ENCODE measurements around the gene LUC7L3.

Gene LUC7L3

GRCh38 chr17:50785946-50786570, 66.7 kb downstream of the LUC7L3 start:
- ChIA-PET POLR2A (ENCODE audit: low non-redundant PET) (no interaction called here), CTCF (interaction anchor here (0.7 to 4.6 kb wide), 3 partner anchors 57 to 105 kb away, joined by 3 to 75 read pairs (median 5); no protein-coding TSS in a partner anchor)
- TF ChIP-seq CTCF (conservative IDR thresholded peaks at IDR 0.05; ENCODE audit: low read depth): no peak
- no peak for DNase-seq (ENCODE audit: low spot score)
- peak overlapping the region; percentile 74 for H3K27ac ChIP-seq

- ChIA-PET CTCF (interaction anchor here (0.7 to 0.9 kb wide), 2 partner anchors 65 to 473 kb away, joined by 5 read pairs; partner anchors contain the start of gene UTP18), POLR2A (ENCODE audit: low non-redundant PET) (interaction anchor here (0.6 kb wide), 1 partner anchor 30 kb away, joined by 4 read pairs; no protein-coding TSS in a partner anchor)
- H3K27ac ChIP-seq: peak overlapping the region; percentile 74
- DNase-seq (ENCODE audit: low spot score): peak; percentile 67
- TF ChIP-seq CTCF (conservative IDR thresholded peaks at IDR 0.05; ENCODE audit: low read depth): no peak
Measured at GRCh38 chr17:50787106-50787505, 67.7 kb downstream of the LUC7L3 start.

GRCh38 chr17:50790618-50791017, 71.2 kb downstream of the LUC7L3 start:
- TF ChIP-seq CTCF (conservative IDR thresholded peaks at IDR 0.05; ENCODE audit: low read depth): no peak
- no peak overlapping the region for H3K27ac ChIP-seq
- ChIA-PET CTCF (interaction anchor here (0.8 kb wide), 1 partner anchor 36 kb away, joined by 7 read pairs; no protein-coding TSS in a partner anchor), POLR2A (ENCODE audit: low non-redundant PET) (no interaction called here)
- DNase-seq (ENCODE audit: low spot score): no peak

- no peak for TF ChIP-seq CTCF (conservative IDR thresholded peaks at IDR 0.05; ENCODE audit: low read depth)
- no peak for DNase-seq (ENCODE audit: low spot score)
- CTCF ChIA-PET: no interaction called here
- no peak overlapping the region for H3K27ac ChIP-seq
- POLR2A ChIA-PET (ENCODE audit: low non-redundant PET): no interaction called here
Measured at GRCh38 chr17:50792132-50792531, 72.7 kb downstream of the LUC7L3 start.

GRCh38 chr17:50793007-50793406, 73.6 kb downstream of the LUC7L3 start:
- H3K27ac ChIP-seq: no peak overlapping the region; the same call in 1 of the 2 replicates
- ChIA-PET POLR2A (ENCODE audit: low non-redundant PET) (no interaction called here), CTCF (no interaction called here)
- no peak for TF ChIP-seq CTCF (conservative IDR thresholded peaks at IDR 0.05; ENCODE audit: low read depth)
- no peak for DNase-seq (ENCODE audit: low spot score)

GRCh38 chr17:50794361-50794760, 75.0 kb downstream of the LUC7L3 start:
- DNase-seq (ENCODE audit: low spot score): no peak

More at GRCh38 chr17:50794361-50794760, 75.0 kb downstream of the LUC7L3 start:
- POLR2A ChIA-PET (ENCODE audit: low non-redundant PET): no interaction called here
- H3K27ac ChIP-seq: no peak overlapping the region
- no peak for TF ChIP-seq CTCF (conservative IDR thresholded peaks at IDR 0.05; ENCODE audit: low read depth)
- CTCF ChIA-PET: no interaction called here

Measured in RWPE1 (cell line).